H1 (cell line): Measurements from ENCODE around the gene GPR141. TPM values are rescaled to one million over a fixed set of nuclear protein-coding genes. Genes with fewer than 3 reads are reported as not detected.

Experiments used
- BRCA1 ChIP-seq: IDR thresholded peaks from 2 replicates; pipeline ENCODE4 v1.6.1; 2012; ENCODE audit warnings: low read depth, low read length, improper control_type of control experiment
- EZH2 ChIP-seq: fragments of 200-600 bp; sonication (generic); IDR thresholded peaks from 2 replicates; pipeline ENCODE4 v1.7.1; 2012; ENCODE audit warnings: low read depth, mild to moderate bottlenecking, moderate library complexity, low read length, inconsistent platforms; ENCODE audit not compliant: severe bottlenecking
- NANOG ChIP-seq: IDR thresholded peaks from 2 replicates; pipeline ENCODE4 v1.6.1; 2011; ENCODE audit warnings: low read length, low read depth, mild to moderate bottlenecking, inconsistent platforms; ENCODE audit not compliant: insufficient read depth, poor library complexity, severe bottlenecking
- POU5F1 ChIP-seq: IDR thresholded peaks from 2 replicates; pipeline ENCODE4 v1.6.1; 2011; ENCODE audit warnings: low read depth, mild to moderate bottlenecking, low read length, moderate library complexity
- polyA plus RNA-seq, 7 experiments: library from polyadenylated mRNA; depleted of rRNA in 3 of 7; stranded (reverse) in 5 of 7; unstranded in 2 of 7; fragments of >200 nt in 5 of 7; fragments of 200-250 nt in 2 of 7; gene quantifications; 1 replicate in 5 of 7; 2 replicates in 1 of 7; 4 replicates in 1 of 7; pipeline versions ENCODE4 v1.2.1 to v1.2.3, GENCODE V29; 2011 to 2013; ENCODE audit warnings: missing spikeins in 2 of 7, mixed read lengths in 2 of 7
- total RNA-seq: library from RNA; stranded (reverse); fragmentation: NEBNext Ultra II Directional; extraction: Animal tissue kit (Norgen Biotek cat#: 25700); gene quantifications from 2 replicates; pipeline ENCODE4 v1.2.1, GENCODE V29; 2021
- TF ChIP-seq, protein P1 (sequence below), 3 experiments: IDR thresholded peaks; 1 replicate in 2 of 3; 2 replicates in 1 of 3; pipeline versions ENCODE4 v1.5.1 to v1.6.1; 2011; ENCODE audit warnings: low read length in 3 of 3, mild to moderate bottlenecking in 3 of 3, inconsistent platforms in 2 of 3, low read depth in 1 of 3, moderate library complexity in 1 of 3; ENCODE audit not compliant: insufficient read depth in 1 of 3; ENCODE audit errors: control extremely low read depth in 1 of 3

Gene GPR141
- total and polyA plus RNA-seq, 2 of the 8 experiments (the other 6 are each of a cell fraction or from before 2014, with no cell fraction given), result 0.45 to 1.0 TPM

DNA sequence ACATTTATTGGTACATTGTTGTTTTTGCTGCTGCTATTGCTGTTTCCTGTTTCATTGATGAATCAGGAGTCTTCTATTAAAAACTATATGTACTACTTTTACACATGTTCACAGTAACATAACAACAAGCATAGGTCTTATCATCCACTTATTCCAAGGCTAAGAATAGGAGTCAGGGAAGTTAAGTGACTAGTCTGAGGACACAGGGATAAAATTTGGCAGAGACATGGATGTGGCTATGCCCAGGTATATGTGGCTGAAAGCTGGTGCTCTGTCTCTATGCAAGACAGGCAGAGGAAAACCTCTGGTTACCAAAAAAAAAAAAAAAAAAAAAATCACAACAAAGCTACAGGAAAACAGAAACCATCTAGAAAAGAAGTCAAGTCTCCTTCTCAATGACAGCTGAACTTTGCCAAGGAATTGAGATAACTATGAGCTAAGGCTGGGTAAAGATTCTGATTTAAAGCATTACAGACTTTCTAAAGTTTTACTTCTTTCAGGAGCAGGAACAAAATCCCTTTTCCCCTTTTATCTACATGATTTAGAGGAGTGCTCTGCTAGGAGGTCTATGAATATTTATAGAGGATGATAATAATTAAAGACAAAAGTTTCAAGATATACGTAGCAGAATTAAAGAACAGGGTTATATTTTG, 70.0 kb downstream of the GPR141 start (continued):
- no peak for TF ChIP-seq EZH2
- TF ChIP-seq, protein P1, sequence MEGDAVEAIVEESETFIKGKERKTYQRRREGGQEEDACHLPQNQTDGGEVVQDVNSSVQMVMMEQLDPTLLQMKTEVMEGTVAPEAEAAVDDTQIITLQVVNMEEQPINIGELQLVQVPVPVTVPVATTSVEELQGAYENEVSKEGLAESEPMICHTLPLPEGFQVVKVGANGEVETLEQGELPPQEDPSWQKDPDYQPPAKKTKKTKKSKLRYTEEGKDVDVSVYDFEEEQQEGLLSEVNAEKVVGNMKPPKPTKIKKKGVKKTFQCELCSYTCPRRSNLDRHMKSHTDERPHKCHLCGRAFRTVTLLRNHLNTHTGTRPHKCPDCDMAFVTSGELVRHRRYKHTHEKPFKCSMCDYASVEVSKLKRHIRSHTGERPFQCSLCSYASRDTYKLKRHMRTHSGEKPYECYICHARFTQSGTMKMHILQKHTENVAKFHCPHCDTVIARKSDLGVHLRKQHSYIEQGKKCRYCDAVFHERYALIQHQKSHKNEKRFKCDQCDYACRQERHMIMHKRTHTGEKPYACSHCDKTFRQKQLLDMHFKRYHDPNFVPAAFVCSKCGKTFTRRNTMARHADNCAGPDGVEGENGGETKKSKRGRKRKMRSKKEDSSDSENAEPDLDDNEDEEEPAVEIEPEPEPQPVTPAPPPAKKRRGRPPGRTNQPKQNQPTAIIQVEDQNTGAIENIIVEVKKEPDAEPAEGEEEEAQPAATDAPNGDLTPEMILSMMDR (IDR thresholded peaks at IDR 0.05; ENCODE audit: control extremely low read depth in 1 of 3, insufficient read depth in 1 of 3, low read depth in 1 of 3, low read length in 3 of 3), result no peak
- no peak for TF ChIP-seq POU5F1
- TF ChIP-seq BRCA1, result no peak
- TF ChIP-seq NANOG, result no peak
